Measurements from ENCODE around the gene REC114.

The REC114 gene

GRCh38 chr15:73442968-73443367 is at the start of gene REC114:
TSS of gene REC114 (plus strand) at chr15:73443164. CDS start at chr15:73443186, 22 bp downstream.
- Histone ChIP-seq H3K36me3 (ENCODE audit: low read depth) (no peaks in the 10 kb centered on the region), H3K9me3 (ENCODE audit: severe bottlenecking) (no peaks in the 10 kb centered on the region), H3K4me3 (ENCODE audit: severe bottlenecking) (no peak within 1 kb of the TSS), H3K4me1 (ENCODE audit: insufficient read depth, poor library complexity, severe bottlenecking) (no peaks in the 10 kb centered on the region), H3K27me3 (ENCODE audit: insufficient read depth, poor library complexity, severe bottlenecking) (peaks cover 69% of the 10 kb centered on the region), H3K27ac (ENCODE audit: poor library complexity, severe bottlenecking) (no peak within 1 kb of the TSS)
- no peak for ATAC-seq (ENCODE audit: low read depth)
- no peak for TF ChIP-seq CTCF (IDR thresholded peaks at IDR 0.05; ENCODE audit: poor library complexity, severe bottlenecking)
- no peak for DNase-seq (ENCODE audit: low spot score)

- Histone ChIP-seq H3K36me3 (ENCODE audit: low read depth) (no peaks in the 10 kb centered on the region), H3K27me3 (ENCODE audit: insufficient read depth, poor library complexity, severe bottlenecking) (no peaks in the 10 kb centered on the region), H3K4me3 (ENCODE audit: severe bottlenecking) (no peak overlapping the region), H3K4me1 (ENCODE audit: insufficient read depth, poor library complexity, severe bottlenecking) (peaks cover 6% of the 10 kb centered on the region), H3K9me3 (ENCODE audit: severe bottlenecking) (no peaks in the 10 kb centered on the region), H3K27ac (ENCODE audit: poor library complexity, severe bottlenecking) (no peak overlapping the region)
- no peak for ATAC-seq (ENCODE audit: low read depth)
- no peak for TF ChIP-seq CTCF (IDR thresholded peaks at IDR 0.05; ENCODE audit: poor library complexity, severe bottlenecking)
- no peak for DNase-seq (ENCODE audit: low spot score)
Observed at GRCh38 chr15:73393336-73393735, 49.6 kb upstream of the REC114 start.

- Histone ChIP-seq H3K27me3 (ENCODE audit: insufficient read depth, poor library complexity, severe bottlenecking) (no peaks in the 10 kb centered on the region), H3K36me3 (ENCODE audit: low read depth) (no peaks in the 10 kb centered on the region), H3K27ac (ENCODE audit: poor library complexity, severe bottlenecking) (no peak overlapping the region), H3K4me1 (ENCODE audit: insufficient read depth, poor library complexity, severe bottlenecking) (no peaks in the 10 kb centered on the region), H3K9me3 (ENCODE audit: severe bottlenecking) (no peaks in the 10 kb centered on the region), H3K4me3 (ENCODE audit: severe bottlenecking) (no peak overlapping the region)
- ATAC-seq (ENCODE audit: low read depth) (no peak), DNase-seq (ENCODE audit: low spot score) (no peak)
- no peak for TF ChIP-seq CTCF (IDR thresholded peaks at IDR 0.05; ENCODE audit: poor library complexity, severe bottlenecking)
Observed at GRCh38 chr15:73394782-73395181, 48.2 kb upstream of the REC114 start.

- TF ChIP-seq CTCF (IDR thresholded peaks at IDR 0.05; ENCODE audit: poor library complexity, severe bottlenecking) = no peak
- H3K27me3 ChIP-seq (ENCODE audit: insufficient read depth, poor library complexity, severe bottlenecking) = no peaks in the 10 kb centered on the region
- DNase-seq (ENCODE audit: low spot score) = no peak
- no peak overlapping the region for H3K4me3 ChIP-seq (ENCODE audit: severe bottlenecking)
- no peaks in the 10 kb centered on the region for H3K36me3 ChIP-seq (ENCODE audit: low read depth)
- H3K4me1 ChIP-seq (ENCODE audit: insufficient read depth, poor library complexity, severe bottlenecking) = no peaks in the 10 kb centered on the region
- H3K9me3 ChIP-seq (ENCODE audit: severe bottlenecking) = no peaks in the 10 kb centered on the region
- H3K27ac ChIP-seq (ENCODE audit: poor library complexity, severe bottlenecking) = no peak overlapping the region
- ATAC-seq (ENCODE audit: low read depth) = no peak
Observed at GRCh38 chr15:73395671-73396070, 47.3 kb upstream of the REC114 start.

- TF ChIP-seq CTCF (IDR thresholded peaks at IDR 0.05; ENCODE audit: poor library complexity, severe bottlenecking) = no peak
- Histone ChIP-seq H3K27me3 (ENCODE audit: insufficient read depth, poor library complexity, severe bottlenecking) (no peaks in the 10 kb centered on the region), H3K4me1 (ENCODE audit: insufficient read depth, poor library complexity, severe bottlenecking) (no peaks in the 10 kb centered on the region), H3K36me3 (ENCODE audit: low read depth) (no peaks in the 10 kb centered on the region), H3K27ac (ENCODE audit: poor library complexity, severe bottlenecking) (no peak overlapping the region), H3K9me3 (ENCODE audit: severe bottlenecking) (no peaks in the 10 kb centered on the region), H3K4me3 (ENCODE audit: severe bottlenecking) (no peak overlapping the region)
- ATAC-seq (ENCODE audit: low read depth) (no peak), DNase-seq (ENCODE audit: low spot score) (no peak)
Observed at GRCh38 chr15:73397461-73397860, 45.5 kb upstream of the REC114 start.

Measured in RWPE2 (cell line).